GM12872 (cell line): ENCODE data around the gene ABCC1.

Experiments
- CTCF ChIP-seq: IDR thresholded peaks from 3 replicates; pipeline ENCODE4 v1.5.1; 2011; ENCODE audit warnings: low read depth, mild to moderate bottlenecking, low read length, moderate library complexity; ENCODE audit not compliant: insufficient read depth

ABCC1 gene

GRCh38 chr16:16050106-16050505, 100.7 kb downstream of the ABCC1 start:
- no peak for TF ChIP-seq CTCF

GRCh38 chr16:16051132-16051531, 101.7 kb downstream of the ABCC1 start:
- no peak for TF ChIP-seq CTCF

- no peak for TF ChIP-seq CTCF
Measured at GRCh38 chr16:16052916-16053315, 103.5 kb downstream of the ABCC1 start.

- no peak for TF ChIP-seq CTCF
Measured at GRCh38 chr16:16057102-16057501, 107.7 kb downstream of the ABCC1 start.

- TF ChIP-seq CTCF = no peak
Measured at GRCh38 chr16:16059160-16059559, 109.7 kb downstream of the ABCC1 start.

- no peak for TF ChIP-seq CTCF
Measured at GRCh38 chr16:16059895-16060590, 110.6 kb downstream of the ABCC1 start.

GRCh38 chr16:16062023-16062937, 112.9 kb downstream of the ABCC1 start:
- no peak for TF ChIP-seq CTCF
